Measurements from ENCODE around the gene VCL. TPM values are rescaled to one million over a fixed set of nuclear protein-coding genes. Genes with fewer than 3 reads are reported as not detected.

Gene VCL
- total and polyA plus RNA-seq, 9 of the 15 experiments (the other 6 are each of a cell fraction or from before 2014, with no cell fraction given), result 29.8 to 186 (median 76.4) TPM

- ChIA-PET CTCF (ENCODE audit: low intra/inter-chr PET ratio) (interaction anchor here (0.6 kb wide), 1 partner anchor 95 kb away, joined by 3 read pairs; no protein-coding TSS in a partner anchor), POLR2A (interaction anchor here (0.6 to 2.2 kb wide), 8 partner anchors 8 to 86 kb away, joined by 3 to 9 read pairs (median 4); no protein-coding TSS in a partner anchor)
- FAIRE-seq (peak; percentile 6), ATAC-seq (peak; percentile 78), DNase-seq (ENCODE audit: extremely low read depth in 1 of 4, low spot score in 3 of 4) (peak in 1 of 4 experiments; percentile 41)
- H3K79me2 ChIP-seq (ENCODE audit: control insufficient read depth, insufficient read depth, low read length), result no peaks in the 10 kb centered on the region
- peak overlapping the region; percentile 42 for H3K27ac ChIP-seq (ENCODE audit: extremely low read depth, low read depth, low read length)
- peak overlapping the region; percentile 38 to 55; a peak in 3 of 4 replicates for H3K9ac ChIP-seq (ENCODE audit: insufficient read depth in 1 of 2, low read depth in 2 of 2, low read length in 2 of 2)
- in situ Hi-C loops (cut with MboI) (no loop called here), intact Hi-C loops (cut with micrococcal nuclease) (no loop called here)
- H4K20me1 ChIP-seq (replicated peaks; ENCODE audit: control insufficient read depth, insufficient read depth, low read length), result no peaks in the 10 kb centered on the region
- peak overlapping the region; percentile 64 for H3K4me2 ChIP-seq (ENCODE audit: insufficient read depth, low read length)
- H3K4me1 ChIP-seq (replicated peaks in 1 of 2; ENCODE audit: control insufficient read depth in 2 of 2, insufficient read depth in 2 of 2, low read length in 2 of 2), result peaks cover 15 to 27% of the 10 kb centered on the region in 2 experiments
- no peaks in the 10 kb centered on the region for H3K9me1 ChIP-seq (ENCODE audit: control insufficient read depth, insufficient read depth, low read length)
- H2AFZ ChIP-seq (ENCODE audit: low read depth, low read length), result peak overlapping the region; percentile 92
- no peaks in the 10 kb centered on the region for H3K27me3 ChIP-seq (ENCODE audit: control insufficient read depth in 2 of 2, insufficient read depth in 2 of 2, low read length in 2 of 2)
- 35% methylated on average over 16 of the region's 16 CpGs for WGBS (ENCODE audit: insufficient coverage, low coverage, missing lambda C conversion rate)
- H3K36me3 ChIP-seq (ENCODE audit: control insufficient read depth, insufficient read depth, low read length), result no peaks in the 10 kb centered on the region
- H3K4me3 ChIP-seq, result no peak overlapping the region
- H3K9me3 ChIP-seq (replicated peaks; ENCODE audit: control insufficient read depth, insufficient read depth, low read depth, low read length), result peaks cover 3% of the 10 kb centered on the region; the same call in 1 of the 2 replicates
- BruUV-seq (replicated peaks), result no TSS peak
- TF ChIP-seq FIP1L1 (IDR thresholded peaks at IDR 0.05; ENCODE audit: low read depth, low read length, poor library complexity, severe bottlenecking), result no peak
- TF ChIP-seq EHMT2 (IDR thresholded peaks at IDR 0.05), result no peak
- TF ChIP-seq RFX5 (IDR thresholded peaks at IDR 0.05; ENCODE audit: low read depth, low read length), result no peak
- TF ChIP-seq E2F5 (CRISPR knock-in tag; IDR thresholded peaks at IDR 0.05), result no peak
- no peak for TF ChIP-seq SNRNP70 (optimal IDR thresholded peaks at IDR 0.05; ENCODE audit: low read depth, low read length)
- TF ChIP-seq RBM17 (IDR thresholded peaks at IDR 0.05; ENCODE audit: borderline replicate concordance, low read depth, low read length), result no peak
- TF ChIP-seq SMAD4 (CRISPR knock-in tag; conservative IDR thresholded peaks at IDR 0.05), result no peak
- TF ChIP-seq KAT8 (IDR thresholded peaks at IDR 0.05; ENCODE audit: low read depth), result no peak
- no peak for TF ChIP-seq BCOR (IDR thresholded peaks at IDR 0.05)
- no peak for TF ChIP-seq RAD21 (CRISPR knock-in tag; conservative IDR thresholded peaks at IDR 0.05 in 1 of 2, IDR thresholded peaks at IDR 0.05 in 1 of 2)
- peak; percentile 78 for TF ChIP-seq ZNF592 (IDR thresholded peaks at IDR 0.05)
- no peak for TF ChIP-seq FOXA3 (CRISPR knock-in tag; conservative IDR thresholded peaks at IDR 0.05 in 1 of 2, IDR thresholded peaks at IDR 0.05 in 1 of 2)
- no peak for TF ChIP-seq MCM2 (IDR thresholded peaks at IDR 0.05; ENCODE audit: low read depth)
- TF ChIP-seq MTA3 (IDR thresholded peaks at IDR 0.05; ENCODE audit: borderline replicate concordance), result 0 out of 2 replicates have a peak, but pooled peaks have one; percentile 61
- TF ChIP-seq SMARCA4 (IDR thresholded peaks at IDR 0.05), result peak; percentile 40; the same call in 1 of the 2 replicates
- TF ChIP-seq ZNF41 (CRISPR knock-in tag; conservative IDR thresholded peaks at IDR 0.05), result no peak
Measured at GRCh38 chr10:73965890-73966768, 31.8 kb upstream of the VCL start.

All from K562 (cell line).